Measurements from ENCODE around the gene SLF2. TPM values are rescaled to one million over a fixed set of nuclear protein-coding genes. Genes with fewer than 3 reads are reported as not detected.

SLF2 gene
- total RNA-seq, 2 donors from 2014 or later = 14.6 to 41.6 TPM

DNA sequence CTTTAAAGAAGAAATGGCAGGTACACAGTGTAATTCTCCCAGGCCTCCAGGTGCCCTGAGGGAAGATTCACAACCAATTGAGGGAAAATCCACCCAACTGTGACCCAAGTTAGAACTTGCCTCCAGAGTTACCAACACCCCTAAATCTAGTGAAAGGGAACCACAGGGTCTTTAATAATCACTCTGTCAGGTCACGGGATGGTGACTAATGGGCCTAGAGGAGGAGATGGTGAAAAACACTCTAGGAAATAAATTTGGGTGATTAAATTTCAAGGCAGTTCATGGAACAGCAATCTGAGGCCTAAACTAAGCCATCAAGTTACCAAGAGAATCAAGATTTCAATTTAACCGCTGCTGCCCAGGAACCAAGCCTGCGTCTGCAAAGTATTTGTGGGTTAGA, 26.7 kb upstream of the SLF2 start:
- Histone ChIP-seq H3K27me3 (replicated peaks; ENCODE audit: insufficient read depth) (no peaks in the 10 kb centered on the region), H3K4me1 (ENCODE audit: control insufficient read depth in 1 of 2, low read depth in 2 of 2) (peaks cover 0 to 8% of the 10 kb centered on the region in 2 donors), H3K27ac (no peak overlapping the region), H3K36me3 (no peaks in the 10 kb centered on the region), H3K9me3 (no peaks in the 10 kb centered on the region), H3K4me3 (no peak overlapping the region)
- TF ChIP-seq, protein P1, sequence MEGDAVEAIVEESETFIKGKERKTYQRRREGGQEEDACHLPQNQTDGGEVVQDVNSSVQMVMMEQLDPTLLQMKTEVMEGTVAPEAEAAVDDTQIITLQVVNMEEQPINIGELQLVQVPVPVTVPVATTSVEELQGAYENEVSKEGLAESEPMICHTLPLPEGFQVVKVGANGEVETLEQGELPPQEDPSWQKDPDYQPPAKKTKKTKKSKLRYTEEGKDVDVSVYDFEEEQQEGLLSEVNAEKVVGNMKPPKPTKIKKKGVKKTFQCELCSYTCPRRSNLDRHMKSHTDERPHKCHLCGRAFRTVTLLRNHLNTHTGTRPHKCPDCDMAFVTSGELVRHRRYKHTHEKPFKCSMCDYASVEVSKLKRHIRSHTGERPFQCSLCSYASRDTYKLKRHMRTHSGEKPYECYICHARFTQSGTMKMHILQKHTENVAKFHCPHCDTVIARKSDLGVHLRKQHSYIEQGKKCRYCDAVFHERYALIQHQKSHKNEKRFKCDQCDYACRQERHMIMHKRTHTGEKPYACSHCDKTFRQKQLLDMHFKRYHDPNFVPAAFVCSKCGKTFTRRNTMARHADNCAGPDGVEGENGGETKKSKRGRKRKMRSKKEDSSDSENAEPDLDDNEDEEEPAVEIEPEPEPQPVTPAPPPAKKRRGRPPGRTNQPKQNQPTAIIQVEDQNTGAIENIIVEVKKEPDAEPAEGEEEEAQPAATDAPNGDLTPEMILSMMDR (IDR thresholded peaks at IDR 0.05) = no peak
- ATAC-seq (ENCODE audit: insufficient number of reproducible peaks, low FRiP score, low read depth) (no peak), DNase-seq (ENCODE audit: low spot score) (no peak)

DNA sequence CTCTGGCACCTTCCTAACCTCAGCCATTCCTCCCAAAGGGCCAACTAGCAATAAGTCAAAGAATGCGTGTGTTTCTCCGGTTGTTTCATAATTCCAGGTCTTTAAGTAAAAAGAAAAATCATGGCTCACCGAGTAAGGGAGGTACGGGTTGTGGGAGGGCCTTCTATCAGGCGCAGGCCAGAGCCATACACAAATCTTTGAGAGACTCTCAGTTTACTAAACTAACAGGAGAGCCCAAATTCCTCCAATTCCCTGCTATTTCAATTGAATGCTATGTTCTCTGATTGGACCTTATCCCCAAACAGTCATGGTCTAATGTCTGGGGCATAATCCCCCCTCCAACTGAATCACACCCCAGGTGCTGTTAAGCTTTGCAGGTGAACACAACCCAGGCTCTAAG, 26.2 kb upstream of the SLF2 start:
- no peaks in the 10 kb centered on the region for H3K9me3 ChIP-seq
- H3K27me3 ChIP-seq (replicated peaks; ENCODE audit: insufficient read depth) = no peaks in the 10 kb centered on the region
- no peak for ATAC-seq (ENCODE audit: insufficient number of reproducible peaks, low FRiP score, low read depth)
- H3K4me1 ChIP-seq (ENCODE audit: control insufficient read depth in 1 of 2, low read depth in 2 of 2) = peaks cover 0 to 8% of the 10 kb centered on the region in 2 donors
- H3K4me3 ChIP-seq = no peak overlapping the region
- TF ChIP-seq, protein P1 (IDR thresholded peaks at IDR 0.05) = no peak
- H3K36me3 ChIP-seq = no peaks in the 10 kb centered on the region
- no peak overlapping the region for H3K27ac ChIP-seq
- no peak for DNase-seq (ENCODE audit: low spot score)

DNA sequence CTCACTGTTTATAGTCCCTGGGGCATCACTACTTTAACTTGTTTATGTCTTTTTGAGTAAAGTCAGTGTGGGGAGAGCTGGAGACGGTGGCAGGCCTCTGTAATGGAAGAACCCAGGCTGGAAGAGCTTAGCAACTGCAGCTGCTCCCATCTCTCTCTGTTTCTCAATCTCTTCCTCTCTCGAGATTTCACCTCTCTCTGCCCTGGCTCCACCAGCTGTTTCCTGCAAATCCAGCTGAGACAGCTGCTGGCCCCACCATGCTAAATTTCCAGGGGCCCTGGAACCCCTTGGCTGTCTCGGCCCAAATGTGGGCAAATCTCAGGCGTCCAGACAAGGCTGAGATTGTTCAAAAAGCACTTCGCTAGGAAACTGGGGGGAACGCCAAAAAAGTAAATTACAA, 25.8 kb upstream of the SLF2 start:
- TF ChIP-seq, protein P1 (IDR thresholded peaks at IDR 0.05) = no peak
- H3K27me3 ChIP-seq (replicated peaks; ENCODE audit: insufficient read depth) = no peaks in the 10 kb centered on the region
- H3K4me3 ChIP-seq = no peak overlapping the region
- ATAC-seq (ENCODE audit: insufficient number of reproducible peaks, low FRiP score, low read depth) = no peak
- no peaks in the 10 kb centered on the region for H3K36me3 ChIP-seq
- no peaks in the 10 kb centered on the region for H3K9me3 ChIP-seq
- DNase-seq (ENCODE audit: low spot score) = no peak
- H3K27ac ChIP-seq = no peak overlapping the region
- H3K4me1 ChIP-seq (ENCODE audit: control insufficient read depth in 1 of 2, low read depth in 2 of 2) = peaks cover 0 to 8% of the 10 kb centered on the region in 2 donors

DNA sequence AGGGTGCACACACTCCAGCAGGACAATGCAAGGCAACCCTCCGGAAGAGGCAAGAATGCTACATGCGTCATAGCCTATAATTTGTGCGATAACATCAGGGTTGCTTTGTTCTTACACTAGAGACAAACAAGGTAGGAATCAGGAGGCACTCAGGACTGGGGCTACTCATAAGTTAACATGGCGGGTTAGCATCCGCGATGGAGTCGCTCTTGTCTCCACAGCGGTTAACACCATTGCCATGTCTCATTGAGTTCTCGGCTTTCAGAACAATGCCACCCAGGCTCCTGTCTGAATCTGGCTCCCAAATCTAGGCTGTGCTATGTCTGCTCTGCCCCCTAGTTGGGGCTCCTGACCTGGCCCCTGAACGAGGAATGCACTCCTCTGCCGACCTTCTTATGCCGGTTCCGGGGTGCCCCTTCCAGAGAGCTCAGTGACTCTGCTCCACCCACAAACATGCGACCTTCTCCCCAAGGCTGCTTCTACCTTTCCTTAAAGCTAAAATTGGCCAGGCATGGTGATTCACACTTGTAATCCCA, 24.9 kb upstream of the SLF2 start:
- TF ChIP-seq, protein P1 (IDR thresholded peaks at IDR 0.05) = no peak
- DNase-seq (ENCODE audit: low spot score) (no peak), ATAC-seq (ENCODE audit: insufficient number of reproducible peaks, low FRiP score, low read depth) (no peak)
- no peak overlapping the region for H3K27ac ChIP-seq
- no peaks in the 10 kb centered on the region for H3K27me3 ChIP-seq (replicated peaks; ENCODE audit: insufficient read depth)
- H3K4me3 ChIP-seq = no peak overlapping the region
- H3K4me1 ChIP-seq (ENCODE audit: control insufficient read depth in 1 of 2, low read depth in 2 of 2) = no peaks in the 10 kb centered on the region
- no peaks in the 10 kb centered on the region for H3K36me3 ChIP-seq
- H3K9me3 ChIP-seq = no peaks in the 10 kb centered on the region

DNA sequence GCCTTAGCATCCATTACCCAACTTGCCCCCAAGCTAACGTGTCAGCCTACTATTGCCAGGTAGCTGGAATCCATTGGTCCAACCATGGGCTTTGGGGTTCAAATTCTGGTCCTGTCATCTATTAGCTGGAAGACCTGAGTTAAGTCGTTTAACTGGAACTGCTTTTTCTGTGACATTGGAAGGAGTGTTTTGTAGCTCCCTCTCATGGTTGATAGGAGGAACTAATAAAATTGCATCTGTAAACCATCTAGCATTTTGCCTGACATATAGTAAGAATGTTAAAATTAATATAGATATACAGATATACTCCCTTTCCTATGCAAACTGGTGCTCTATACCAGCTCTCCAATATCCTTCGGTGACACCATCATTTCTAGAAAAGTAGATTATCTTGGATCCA, 23.8 kb upstream of the SLF2 start:
- H3K4me3 ChIP-seq = no peak overlapping the region
- no peak for ATAC-seq (ENCODE audit: insufficient number of reproducible peaks, low FRiP score, low read depth)
- H3K36me3 ChIP-seq = no peaks in the 10 kb centered on the region
- H3K4me1 ChIP-seq (ENCODE audit: control insufficient read depth in 1 of 2, low read depth in 2 of 2) = no peaks in the 10 kb centered on the region
- H3K27ac ChIP-seq = no peak overlapping the region
- TF ChIP-seq, protein P1 (IDR thresholded peaks at IDR 0.05) = no peak
- no peak for DNase-seq (ENCODE audit: low spot score)
- no peaks in the 10 kb centered on the region for H3K27me3 ChIP-seq (replicated peaks; ENCODE audit: insufficient read depth)
- no peaks in the 10 kb centered on the region for H3K9me3 ChIP-seq
